Astrocyte of the hippocampus (primary cell): Measurements from ENCODE around the gene EFNB2.

Source experiments
- DNase-seq: peaks from one replicate; pipeline ENCODE4 v3.0.0; 2011; ENCODE audit warnings: low read depth, low spot score

EFNB2 gene

DNA sequence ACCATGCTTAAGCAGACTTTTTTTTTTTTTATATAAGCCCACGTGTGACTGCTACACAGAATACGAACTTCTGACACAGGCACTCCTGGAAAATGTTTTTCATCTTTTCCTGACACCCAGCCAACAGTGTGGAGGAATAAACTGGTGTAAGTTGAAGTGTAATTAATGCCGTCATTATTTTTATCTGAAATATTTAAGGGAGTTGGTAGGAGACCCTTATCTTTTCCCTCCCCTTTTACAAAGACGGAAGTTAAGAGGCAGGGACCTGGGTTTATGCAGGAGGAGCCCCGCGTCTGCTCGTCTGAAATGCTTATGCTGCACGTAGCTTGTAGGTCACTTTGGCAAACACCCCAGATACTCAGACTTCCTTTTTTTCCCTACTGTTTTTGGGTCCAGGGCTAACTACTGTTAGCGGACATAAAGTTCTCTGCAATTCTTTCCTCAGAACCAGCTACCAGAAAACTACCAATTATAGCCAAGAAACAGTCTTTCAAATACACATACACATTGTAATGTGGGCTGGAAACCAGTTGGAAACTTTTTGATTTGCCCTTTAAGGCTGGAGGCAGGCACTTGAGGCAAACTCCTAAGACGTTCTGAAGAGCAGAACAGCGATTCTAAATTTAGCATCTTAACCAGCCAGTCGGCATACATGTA lies 50.8 kb downstream of the EFNB2 start:
- DNase-seq, result no peak

DNA sequence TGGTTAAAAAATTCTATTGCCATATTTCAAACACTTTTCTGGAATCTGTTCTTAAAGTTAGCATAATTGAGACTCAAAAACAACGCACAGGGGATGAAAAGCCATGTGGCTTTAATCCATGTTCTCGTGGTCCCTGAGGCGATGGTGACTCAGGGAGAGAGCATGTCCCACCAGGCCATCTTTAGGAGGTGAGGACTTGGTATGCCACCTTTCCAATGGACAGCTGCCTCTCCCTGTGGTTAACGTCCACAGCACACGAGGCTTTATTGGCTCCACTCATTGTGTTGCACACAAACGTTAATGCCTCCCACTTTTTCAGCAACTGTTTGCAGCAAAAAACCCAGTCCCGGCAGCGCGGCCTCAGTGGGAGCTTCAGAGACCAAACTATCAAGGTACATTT lies 51.4 kb downstream of the EFNB2 start:
- DNase-seq, result no peak

DNA sequence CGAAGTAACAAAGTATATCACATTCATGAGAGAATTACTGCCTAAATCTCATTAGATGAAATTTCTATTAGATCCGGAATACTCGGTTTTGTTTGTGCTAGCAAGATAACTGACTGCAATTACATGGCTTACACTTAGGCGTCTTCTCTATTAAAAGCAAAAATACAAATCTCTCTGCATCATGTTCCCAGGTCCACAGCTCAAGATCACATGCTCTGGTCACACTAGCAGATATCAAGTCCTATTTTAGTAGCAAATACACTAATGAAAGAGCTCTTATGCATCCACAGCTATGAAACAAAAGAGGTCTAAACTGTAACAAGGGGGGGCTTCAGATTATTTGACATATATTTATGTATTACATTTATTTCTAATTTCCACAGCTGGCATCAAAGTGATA lies 53.5 kb downstream of the EFNB2 start:
- no peak for DNase-seq

DNA sequence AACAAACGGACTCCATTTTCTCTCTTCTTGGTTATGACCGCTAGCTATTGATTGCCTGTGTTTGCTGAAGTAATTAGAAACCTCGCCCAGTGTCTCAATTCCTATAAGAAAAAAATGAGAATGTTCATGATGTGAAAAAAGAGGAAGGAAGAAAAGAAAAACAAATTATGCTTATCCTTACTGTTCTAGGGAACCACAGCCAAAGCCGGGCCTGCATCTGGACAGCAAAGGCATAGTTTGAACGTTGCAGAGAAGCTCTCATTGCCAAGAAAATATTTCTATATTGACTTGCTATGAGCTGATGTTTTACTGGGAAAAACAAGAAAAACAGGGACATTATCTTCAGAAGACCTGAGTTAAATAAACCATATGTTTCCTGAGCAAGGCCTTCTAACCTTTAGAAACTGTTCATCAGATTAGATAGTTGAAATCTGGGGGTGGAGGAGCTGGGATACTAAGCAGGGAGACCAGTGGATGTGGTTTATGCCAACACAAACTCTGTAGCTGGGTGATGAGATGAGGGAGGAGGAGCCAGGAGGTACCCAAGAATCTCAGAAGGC lies 55.0 kb downstream of the EFNB2 start:
- DNase-seq, result no peak

DNA sequence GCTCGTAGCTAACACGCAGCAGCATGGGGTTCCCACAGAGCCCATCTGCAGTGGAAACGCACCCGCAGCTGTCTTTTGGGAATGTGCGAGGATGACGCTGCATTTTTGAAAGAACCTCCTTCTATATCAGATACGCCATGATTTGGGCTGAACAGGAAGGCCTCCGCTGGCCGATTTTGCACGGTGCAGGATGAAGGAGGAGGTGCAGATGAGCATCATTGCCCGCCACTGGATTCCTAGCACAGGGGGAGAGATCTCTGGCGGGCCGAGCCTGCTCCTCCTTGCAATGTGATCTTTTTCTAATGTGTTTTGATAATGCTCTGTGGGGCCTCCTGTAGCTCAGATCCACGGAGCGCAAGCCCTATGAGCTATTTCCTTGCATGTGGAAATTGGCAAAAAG lies 55.5 kb downstream of the EFNB2 start:
- DNase-seq, result no peak

DNA sequence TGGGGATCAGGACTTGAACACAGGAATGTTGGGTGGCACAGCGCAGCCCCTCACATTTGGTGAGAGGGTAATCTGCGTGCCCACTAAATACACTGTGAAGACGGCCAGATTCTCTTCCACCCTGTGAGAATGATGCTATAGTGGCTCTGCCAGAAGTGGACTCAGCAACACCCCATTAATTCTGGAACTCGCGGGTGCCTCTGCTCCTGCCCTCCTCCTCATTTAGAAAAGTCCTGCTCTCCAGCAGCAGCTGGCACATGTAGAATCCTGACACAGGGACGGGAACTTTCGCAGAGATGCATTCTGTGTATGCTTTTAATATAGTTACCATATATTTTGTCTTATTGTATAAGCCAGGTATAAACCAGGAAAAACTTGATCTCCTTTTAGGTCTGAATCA lies 57.3 kb downstream of the EFNB2 start:
- DNase-seq, result no peak

DNA sequence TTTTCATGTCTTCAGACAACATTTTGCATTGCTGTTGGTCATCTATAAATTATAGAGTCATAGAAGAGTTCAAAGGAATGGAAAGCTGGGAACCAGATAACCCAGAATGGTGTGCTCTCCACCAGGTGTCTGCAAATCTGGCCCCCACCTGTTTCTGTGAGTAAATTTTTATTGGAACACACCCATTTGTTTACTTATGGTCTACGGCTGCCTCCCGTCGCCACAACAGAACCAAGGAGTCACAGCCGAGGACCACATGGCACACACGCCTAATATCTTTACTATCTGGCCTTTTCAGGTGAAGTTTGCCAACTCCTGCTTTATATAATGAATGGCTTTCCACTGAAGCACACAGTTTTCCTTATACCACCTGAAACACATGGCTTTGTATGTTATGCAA lies 58.2 kb downstream of the EFNB2 start:
- no peak for DNase-seq

DNA sequence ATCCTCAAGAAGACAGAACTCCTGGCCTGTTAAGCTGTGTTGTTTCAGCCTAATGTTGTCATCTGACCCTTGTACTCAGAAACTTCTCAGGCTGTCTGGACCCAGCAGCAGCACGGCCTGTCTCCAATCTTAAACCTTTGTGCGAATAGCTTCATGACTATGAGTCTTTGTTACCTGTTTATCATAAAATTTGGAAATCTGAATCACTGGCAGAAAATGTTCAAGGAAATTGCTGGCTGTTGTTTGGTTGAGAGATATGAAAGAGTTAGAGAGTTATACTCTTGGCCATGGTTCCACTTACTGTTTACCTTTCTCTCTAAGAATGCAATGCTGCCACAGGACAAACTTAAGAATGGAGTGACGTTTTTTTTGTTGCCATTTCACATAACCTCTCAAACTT lies 59.6 kb downstream of the EFNB2 start:
- DNase-seq, result peak; percentile 47

DNA sequence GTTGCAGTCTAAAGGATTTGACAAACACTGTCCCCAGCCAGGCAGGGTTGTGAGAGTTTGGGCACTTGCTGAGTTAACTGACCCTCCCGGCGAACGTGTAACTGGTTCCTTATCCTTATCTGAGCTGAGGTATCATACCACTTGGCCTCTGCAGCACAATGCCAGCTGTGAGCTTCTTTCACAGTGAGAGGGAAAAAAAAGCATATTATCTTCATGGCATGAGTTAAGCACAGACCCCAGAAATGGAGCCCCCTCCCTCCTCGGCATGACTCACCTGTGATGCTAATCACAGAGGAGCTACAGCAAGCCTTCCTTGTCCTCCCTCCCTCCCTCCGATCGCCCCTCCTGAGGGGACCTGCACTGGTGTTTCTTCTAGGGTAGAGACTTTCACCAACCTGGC lies 60.5 kb downstream of the EFNB2 start:
- DNase-seq, result no peak

DNA sequence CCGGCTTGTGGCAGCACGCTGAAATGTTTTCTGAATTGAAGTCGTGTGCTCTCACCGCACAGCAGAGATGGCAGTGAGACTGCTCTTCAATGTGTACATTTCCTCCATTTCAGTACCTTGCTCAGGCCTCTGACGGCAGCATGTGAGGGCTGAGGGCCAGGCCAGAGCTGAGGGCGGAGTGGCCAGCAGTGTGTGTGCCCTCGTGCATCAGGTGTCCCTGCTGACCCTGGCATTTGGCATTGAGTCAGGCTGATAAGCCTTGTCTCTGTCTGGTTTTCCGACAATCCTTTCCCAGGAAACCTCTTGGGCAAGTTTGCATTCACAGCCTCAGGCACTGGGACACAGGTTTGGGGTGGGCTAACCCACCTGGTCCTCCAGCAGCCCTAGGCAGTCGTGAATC lies 62.3 kb downstream of the EFNB2 start:
- DNase-seq, result no peak

DNA sequence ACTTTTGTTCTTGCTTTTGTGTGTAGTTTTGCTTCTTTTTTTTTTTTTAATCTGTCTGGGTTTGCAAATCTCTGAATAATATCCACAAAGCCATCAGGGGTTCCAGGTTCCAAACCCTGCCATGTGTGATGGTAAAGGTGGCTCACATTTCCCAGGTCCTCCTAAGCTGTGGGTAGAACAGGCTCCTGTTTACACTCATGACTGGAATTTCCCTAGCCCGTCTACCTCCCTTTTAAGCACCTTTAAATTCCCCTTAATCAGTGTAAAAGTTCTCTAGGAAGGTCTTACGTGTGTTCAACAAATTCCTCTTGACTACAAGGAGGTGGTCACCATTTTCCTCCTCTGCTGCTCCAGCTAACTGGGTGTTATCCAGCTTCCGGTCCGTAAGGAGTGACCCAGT lies 62.8 kb downstream of the EFNB2 start:
- no peak for DNase-seq

DNA sequence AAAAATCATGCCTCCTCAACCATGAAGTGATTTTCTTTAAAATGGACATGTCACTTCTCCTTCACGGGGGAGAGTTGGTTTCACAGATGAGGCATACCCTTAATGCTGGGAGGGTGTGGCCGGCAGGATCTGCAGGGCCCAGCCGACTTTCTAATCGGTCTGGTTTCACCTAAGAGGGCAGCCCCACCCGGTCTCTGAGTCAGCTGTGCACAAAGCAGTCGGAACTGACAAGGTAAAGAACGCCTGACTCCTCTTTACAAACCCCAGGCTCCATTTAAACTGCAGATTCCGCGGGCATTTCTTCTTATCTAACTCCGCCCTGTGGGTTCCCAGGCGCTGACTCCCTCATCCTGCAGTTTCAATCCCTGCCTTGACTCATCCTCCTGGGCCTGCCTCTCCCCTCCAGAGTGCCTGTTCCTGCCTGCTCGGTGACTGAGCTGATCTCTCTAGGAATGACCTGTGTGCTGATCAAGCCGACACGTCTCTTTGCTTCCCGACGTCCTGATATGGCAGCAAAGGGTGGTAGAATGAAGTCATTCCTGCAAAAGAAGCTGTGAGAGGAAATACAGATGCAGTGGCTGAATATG lies 63.4 kb downstream of the EFNB2 start:
- peak; percentile 92 for DNase-seq

DNA sequence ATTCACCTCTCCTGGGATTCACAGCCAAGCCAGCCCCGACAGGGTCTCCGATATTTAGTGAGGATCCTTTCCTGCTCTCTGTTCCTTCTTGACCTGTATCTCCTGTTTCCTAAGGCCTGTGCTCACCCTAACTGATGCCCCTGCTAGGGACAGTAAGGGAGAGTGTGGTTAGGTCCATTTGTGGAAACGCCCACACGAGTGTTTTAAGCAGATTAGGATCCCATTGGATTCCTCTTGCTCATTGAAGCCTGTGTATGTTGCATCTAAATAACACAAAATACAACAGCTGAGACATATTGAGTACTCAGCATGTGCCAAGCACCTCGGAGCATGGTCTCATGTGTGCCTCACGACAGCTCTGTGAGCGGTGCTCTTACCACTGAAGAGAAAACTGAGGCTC lies 64.9 kb downstream of the EFNB2 start:
- DNase-seq, result no peak

DNA sequence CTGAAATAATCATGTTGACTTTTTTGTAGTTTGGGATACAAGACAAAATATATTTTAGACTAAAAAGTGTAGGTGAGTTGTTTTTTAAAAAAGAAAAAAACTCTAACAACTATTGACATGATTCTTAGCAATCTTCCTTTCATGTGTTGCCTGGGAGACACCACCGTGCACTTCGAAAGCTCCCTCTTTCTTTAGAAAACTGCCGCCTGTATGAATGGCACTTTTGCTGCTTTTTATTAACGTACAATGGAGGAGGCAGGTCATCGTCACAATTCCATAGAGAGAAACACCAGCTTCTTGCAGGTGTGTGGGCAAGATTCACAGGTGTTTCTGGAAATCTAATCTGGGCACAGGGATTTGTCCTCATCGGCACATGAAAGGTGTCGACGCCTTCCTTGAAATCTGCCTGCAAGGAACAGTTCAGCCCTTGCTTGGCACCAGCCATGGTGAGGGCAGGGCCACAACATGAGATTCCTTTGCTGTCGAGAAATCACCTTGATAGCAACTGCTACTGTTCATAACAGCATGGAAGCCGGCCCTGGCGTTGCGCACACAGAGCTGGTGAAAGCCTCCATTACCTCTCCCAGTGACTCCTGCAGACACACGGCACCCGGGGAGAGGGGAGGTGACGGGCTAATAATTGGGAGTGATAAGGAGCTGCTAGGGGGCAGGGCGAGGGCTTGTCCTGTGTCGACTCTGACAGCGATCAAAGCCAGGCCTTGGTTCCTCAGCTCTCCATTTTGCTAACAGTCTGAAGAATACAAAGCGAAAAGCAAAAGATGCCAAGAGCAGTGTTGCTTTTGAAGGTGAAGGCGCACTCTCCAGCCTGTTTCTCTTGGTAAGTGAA lies 66.5 kb downstream of the EFNB2 start:
- DNase-seq, result no peak

DNA sequence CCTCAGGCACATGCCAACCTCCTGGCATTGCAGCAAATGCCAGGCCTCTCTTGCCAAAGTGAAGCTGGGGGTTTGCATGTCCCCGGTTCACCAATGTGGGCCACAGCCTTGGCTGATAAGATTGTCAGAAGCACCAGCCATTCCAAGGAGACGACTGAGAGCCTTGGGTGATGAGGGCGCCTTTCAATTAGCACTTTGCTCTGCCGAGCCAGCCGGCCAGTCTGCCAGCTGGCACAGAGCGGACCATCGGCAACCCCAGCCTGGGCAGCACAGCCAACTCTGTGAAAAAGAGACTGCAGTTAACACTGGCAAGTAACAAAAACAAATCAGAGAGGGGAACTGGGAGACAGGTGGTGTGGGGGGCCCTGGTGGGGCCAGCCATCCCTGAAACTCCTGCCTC lies 67.3 kb downstream of the EFNB2 start:
- DNase-seq, result peak; percentile 52

DNA sequence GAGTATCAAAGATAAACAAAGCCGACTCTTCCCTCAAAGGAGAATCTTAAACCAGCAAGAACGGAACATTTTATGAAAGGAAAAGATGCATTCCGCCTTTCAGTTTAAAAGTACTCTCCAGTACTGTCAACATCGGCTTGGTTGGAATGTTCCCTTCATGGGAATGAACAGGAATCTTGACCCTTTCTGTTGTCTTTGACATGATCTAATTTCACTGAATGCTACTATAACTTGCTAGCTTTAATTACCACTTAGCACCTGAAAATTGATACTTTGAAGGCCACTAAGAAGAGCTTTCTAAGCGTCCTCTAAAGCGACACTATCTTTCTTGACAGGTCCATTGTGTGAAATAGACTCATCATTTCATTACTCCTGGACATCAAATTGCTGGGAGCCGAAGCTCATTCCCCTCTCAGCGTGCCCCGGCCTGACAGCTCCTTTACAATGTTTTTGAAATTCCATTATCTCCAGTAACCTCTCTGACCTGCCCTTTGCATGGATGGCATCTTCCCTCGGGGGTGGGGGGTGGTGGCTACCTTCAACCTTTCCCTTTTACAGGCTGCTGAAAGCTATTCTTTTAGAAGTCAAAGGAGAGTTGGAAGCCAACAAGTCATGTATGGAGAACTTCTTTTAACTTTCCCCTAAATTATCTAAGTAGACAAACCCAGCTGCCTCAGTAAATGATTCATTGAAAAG lies 67.9 kb downstream of the EFNB2 start:
- DNase-seq, result no peak

DNA sequence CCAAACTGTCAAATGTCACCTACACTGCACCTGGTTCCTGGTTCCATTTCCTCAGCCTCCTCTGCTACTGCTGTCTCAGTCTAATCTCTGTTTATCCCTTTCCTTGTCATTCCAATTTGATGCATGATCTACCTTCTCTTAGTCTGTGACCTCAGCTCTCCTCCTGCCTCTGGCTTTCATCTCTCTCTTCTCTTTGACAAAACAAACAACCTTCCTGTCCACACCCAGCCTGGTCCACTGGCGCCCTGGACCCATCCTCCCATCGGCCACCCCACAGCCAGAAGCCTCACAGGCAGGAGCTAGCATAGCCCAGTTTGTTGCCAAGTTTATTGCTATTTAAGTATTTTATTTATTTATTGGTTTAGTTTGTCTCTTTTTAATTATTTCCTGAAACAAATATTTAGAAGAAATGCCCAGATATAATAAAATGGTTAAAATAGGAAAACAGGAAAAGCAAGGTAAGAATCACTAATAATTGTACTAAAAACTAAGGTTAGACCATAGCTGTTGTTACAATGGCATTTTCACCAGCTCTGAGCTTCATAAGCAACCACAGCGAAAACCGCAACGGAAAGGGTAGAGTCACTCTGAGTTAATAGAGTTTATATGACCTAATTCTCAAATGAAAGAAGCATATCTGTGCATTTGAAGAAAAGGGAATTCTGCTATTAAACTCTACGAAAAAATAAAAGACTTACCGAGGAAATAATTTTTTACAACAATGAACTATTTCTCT lies 68.6 kb downstream of the EFNB2 start:
- DNase-seq, result no peak

DNA sequence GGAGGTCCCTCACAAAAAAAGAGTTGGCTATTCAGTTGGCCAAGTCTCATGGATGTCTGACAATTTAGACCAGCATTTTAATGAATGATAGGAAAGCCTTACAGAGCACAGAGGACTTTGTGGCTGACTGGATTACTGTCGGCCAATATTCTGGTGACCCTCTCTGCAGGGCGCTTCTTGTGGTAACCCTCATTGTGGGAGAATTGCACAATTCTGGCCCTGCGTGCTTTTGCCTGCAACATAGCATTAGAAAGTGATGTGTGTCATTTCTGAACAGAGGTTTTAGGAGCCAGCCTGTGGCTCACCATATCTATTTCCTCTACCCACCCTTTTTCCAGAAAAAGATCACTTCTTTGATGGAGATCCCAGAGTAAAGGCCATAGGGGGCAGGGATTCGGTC lies 71.4 kb downstream of the EFNB2 start:
- DNase-seq, result peak; percentile 63

DNA sequence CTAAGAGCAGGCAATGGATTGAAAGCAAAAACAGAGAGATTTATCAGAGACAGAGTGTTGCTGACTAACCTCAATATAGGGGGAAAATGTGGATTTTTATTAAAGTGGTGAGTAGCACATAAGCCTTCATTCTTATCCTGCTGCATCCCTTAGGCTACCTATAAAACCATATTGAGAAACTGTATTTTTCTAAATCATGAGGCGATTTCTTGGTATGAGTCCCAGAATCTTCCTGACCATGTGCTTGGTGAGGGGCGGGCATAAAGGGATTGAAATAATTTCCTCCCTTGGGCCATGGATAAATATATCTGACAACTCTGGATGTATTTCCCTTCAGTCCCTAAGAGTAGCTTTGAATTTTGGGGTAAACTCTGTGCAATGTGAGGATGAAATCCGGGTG lies 72.8 kb downstream of the EFNB2 start:
- no peak for DNase-seq

DNA sequence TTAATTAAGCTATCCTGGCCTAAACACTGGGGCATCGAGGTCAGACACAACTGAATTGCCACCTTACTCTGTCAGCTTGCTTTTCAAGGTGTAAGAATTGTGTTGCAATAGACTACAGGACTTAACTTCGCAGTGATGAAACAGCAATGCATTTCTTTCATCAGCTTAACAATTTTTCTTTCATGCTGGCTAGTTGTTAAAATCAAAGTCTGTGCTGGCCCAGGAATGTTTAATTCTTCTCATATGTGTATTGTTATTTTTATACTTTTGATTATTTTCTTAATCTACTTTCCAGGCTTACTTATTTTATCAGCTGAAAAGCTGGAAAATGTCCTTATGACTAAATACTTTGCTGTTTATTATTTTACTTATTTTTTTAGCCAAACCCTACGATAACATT lies 79.7 kb downstream of the EFNB2 start:
- DNase-seq, result no peak

DNA sequence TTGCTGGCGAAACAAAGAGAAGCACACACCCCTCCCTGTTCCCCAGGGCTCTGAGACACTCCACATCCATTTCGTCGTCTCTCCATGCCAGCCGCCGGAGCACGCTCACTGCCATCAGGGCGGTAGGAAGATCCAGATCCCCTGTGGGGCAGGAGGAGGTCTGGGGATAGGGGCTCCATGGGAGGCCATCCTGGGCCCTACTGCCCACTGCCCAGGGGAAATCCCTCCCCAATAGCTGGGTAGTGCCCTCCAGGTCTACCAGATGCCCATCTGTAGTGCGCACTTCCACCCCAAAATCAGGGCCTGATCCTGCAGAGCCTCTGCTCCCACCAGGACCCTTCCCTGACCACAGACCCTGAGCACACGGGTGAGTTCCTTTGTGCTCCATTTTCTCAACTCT lies 80.3 kb downstream of the EFNB2 start:
- DNase-seq, result no peak
